HG02610 (cell line): ENCODE data around the gene ATP5ME.
"Not testable (repeated sequence)": the region's sequence is repeated elsewhere in the genome, so short reads cannot be mapped to it uniquely, and the experiment has no call there.

ENCODE experiments used
- ATAC-seq: cut with Tn5 transposase; IDR thresholded peaks from one replicate; pipeline ENCODE4 v1.9.1; 2021; ENCODE audit warnings: mild to moderate bottlenecking, moderate library complexity; ENCODE audit not compliant: unreplicated experiment

ATP5ME gene

DNA sequence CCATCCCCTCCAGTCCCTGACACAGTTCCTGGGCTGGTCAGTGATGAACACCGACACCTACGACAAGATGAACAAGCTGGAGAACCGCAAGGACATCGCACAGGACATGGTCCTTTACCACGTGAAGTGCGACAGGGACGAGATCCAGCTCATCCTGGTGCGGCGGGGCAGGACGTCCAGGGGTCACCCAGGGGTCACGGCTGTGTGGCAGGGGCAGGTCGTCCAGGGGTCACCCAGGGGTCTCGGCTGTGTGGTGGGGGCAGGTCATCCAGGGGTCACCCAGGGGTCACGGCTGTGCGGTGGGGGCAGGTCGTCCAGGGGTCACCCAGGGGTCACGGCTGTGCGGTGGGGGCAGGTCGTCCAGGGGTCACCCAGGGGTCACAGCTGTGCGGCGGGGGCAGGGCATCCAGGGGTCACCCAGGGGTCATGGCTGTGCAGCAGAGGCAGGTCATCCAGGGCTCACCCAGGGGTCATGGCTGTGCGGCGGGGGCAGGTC lies 16.7 kb downstream of the ATP5ME start:
- ATAC-seq = no peak

DNA sequence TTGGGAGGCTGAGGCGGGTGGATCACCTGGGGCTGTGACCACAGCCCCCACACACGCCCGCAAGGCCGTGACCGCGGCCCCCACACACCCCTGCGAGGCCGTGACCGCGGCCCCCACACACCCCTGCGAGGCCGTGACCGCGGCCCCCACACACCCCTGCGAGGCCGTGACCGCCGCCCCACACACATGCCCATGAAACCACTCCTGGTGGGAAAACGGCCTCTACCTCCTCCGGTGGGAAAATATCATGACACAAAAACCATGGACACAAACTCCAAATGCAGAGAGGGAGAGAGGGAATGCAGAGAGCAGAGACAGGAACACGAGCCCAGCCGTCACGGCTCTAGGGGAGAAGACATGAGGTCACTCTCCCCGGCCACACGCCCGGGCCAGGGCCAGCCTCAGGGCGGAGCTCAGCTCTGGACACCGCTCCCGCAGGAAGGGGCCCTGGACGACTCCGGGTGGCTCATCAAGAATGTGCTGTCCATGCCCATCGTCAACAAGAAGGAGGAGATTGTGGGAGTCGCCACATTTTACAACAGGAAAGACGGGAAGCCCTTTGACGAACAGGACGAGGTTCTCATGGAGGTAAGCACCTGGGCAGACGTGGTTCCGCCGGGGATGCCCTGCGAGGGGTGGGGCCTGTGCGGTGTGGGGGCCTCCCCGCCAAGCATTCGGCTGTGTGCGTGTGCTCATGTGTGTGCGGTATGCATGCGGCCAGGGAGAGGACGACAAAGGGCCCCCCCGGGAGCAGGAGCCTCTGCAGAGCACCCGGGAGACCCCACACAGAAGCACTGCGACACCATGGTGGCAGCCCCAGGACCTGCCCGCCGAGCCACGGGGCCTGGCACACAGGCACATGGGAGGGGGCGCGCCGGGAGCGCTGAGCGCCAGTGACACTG lies 17.4 kb downstream of the ATP5ME start:
- no peak for ATAC-seq

DNA sequence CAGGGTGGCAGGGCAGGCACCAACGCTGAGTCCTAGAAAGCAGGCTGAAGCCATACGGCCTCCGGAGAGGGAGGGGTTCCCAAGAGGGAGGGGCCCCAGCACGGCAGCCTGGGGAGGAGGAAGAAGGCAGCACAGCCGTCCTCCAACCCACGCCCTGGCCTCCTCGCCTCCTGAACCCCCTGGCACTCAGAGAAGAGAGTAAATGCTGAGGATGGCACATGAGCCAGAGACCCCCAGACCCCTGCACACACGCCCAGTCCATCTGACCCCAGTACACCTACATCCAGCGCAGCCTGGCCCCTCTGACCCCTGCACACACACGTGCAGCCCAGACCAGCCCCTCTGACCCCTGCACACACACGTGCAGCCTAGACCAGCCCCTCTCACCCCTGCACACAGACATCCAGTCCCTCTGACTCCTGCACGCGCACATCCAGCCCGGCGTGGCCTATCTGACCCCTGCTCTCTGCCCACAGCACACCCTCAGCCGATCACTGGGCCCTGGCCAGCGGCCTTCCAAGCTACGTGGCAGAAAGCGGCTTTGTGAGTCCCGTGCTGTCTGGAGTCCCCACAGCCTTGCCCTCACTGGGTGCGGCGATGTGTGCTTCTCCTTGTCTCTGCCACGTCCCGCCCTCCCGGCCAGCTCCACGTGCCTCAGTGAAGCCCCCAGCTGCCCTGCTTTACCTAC lies 18.5 kb downstream of the ATP5ME start:
- ATAC-seq = no peak

DNA sequence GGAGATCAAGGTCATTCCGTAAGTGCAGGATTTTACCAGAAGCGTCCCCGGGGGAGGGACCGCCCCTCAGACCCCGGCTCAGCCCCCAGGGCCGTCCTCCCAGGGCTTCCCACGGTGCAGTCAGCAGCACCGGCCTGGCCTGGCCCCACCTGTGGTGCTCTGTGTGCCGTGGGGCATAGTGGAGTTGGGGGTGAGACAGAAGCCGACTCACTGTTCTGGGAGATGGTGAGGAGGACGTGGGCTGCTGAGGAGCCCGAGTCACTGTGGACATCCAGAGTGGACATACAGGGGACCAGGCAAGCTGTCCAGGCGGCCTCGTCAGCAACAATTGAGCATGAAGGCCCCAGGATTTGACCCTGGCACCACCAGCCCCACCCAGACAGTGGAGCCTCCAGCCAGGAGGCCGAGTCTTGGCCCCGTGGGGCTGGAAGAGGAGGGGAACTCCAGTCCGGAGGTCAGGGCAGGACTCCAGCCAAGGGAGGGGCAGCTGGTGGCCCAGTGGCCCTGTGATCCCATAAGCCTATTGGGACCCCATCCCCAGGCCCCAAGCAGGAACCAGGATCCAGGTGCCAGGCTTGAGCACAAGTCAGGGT lies 19.1 kb downstream of the ATP5ME start:
- no peak for ATAC-seq

DNA sequence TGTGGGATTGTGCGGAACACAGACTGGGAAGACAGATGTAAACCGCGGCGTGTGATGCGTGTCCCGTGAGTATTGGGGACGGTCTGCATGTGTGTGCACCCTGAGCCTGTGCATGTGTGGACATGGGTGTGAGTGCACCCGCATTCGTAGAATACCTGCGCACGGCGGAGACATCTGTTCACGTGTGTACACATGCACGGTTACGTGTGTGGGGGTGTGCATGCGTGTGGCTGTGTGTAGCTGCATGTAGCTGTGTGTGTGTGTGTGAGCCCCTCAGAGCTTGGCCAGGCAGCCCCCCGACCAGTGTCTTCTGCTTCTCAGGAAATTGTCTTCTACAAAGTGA lies 19.6 kb downstream of the ATP5ME start:
- ATAC-seq = no peak

DNA sequence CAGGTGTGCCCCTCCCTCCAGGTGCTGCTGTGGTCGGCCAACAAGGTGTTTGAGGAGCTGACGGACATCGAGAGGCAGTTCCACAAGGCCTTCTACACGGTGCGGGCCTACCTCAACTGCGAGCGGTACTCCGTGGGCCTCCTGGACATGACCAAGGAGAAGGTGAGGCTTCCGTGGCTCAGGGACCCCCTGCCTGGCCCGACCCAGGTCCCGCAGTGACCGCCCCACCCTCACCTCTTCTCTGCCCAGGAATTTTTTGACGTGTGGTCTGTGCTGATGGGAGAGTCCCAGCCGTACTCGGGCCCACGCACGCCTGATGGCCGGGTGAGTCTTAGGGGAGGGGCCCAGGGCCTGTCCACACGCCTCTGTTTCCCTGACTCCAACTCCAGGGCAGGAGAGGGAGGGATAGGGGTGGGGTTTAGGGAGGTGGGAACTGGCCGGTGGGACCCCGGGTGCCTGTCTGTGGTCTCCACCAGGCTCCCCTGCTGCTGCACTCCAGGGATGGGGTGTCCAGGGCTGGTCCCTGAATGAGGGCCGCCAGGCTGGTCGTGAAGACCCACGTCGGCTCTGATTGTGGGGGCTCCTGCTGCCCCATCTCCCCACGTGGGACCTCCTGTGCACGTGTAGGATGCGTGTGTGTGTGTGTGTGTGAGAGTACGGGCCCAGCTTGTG lies 20.1 kb downstream of the ATP5ME start:
- no peak for ATAC-seq

DNA sequence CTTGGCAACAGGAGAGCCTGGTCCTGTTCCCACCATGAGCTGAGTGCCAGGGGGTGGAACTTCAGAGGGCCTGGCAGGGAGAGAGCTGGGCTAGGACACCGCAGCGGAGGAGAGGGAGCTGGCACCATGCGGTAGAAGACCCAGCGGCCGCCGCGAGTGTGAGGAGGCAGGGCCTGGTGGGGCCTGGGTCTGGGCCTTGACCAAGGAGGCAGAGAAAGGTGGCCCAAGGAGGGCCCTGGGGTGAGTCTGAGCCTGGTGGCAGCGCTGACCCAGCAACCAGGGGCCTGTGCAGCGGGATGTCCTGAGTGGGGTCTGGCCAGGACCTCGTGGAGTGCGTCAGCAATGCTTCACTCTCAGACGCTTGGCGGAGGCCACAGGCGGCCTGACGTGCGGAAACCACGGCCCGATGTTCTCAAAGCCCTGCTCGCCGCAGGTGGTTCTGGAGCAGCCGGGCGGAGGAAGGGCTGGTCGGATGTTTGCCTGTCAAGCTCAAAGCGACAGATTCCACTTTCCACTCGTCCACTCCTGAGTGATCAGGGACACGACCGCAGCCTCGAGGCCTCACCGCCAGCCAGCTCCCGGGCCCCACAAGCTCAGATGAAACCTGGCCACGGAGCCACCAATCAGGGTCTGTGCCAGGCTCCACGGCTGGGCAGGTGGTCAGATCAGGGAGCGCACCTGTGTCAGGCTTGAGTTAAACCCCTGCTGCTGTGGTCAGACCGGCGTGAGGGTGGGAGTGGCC lies 20.8 kb downstream of the ATP5ME start:
- ATAC-seq = no peak

DNA sequence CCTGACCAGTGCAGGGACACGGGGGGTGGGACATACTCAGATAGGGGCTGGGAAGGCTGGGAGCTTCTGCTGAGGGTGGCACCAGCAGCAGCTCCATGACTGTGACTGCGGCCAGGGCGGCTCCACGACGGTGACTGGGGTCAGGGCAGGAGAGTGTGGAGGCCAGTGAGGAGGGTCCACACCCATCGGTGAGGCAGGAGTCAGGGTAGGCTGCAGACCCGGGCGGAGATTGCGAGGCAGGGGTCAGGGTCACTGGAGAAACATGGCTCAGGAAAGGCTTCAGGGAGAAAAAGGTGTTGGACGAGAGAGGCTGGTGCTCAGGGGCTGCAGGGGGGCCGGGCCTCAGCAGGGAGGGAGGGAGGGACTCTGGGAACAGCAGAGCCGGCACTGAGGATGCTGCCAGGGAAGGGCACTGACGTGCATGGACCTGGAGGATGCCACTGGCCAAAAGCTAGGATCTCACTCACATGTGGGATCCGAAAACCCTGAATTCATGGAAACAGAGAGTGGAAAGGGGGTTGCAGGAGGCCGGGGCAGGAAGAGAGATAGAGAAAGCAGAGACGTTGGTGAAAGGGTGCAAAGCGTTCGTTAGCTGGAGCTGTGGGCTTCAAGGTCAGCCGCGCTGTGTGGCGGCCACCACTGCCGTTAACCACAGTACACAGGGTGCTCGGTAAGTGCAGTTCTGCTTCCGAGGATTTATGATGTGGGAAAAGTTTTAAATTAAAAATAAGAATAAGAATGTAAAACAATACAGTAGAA lies 22.0 kb downstream of the ATP5ME start:
- no peak for ATAC-seq

DNA sequence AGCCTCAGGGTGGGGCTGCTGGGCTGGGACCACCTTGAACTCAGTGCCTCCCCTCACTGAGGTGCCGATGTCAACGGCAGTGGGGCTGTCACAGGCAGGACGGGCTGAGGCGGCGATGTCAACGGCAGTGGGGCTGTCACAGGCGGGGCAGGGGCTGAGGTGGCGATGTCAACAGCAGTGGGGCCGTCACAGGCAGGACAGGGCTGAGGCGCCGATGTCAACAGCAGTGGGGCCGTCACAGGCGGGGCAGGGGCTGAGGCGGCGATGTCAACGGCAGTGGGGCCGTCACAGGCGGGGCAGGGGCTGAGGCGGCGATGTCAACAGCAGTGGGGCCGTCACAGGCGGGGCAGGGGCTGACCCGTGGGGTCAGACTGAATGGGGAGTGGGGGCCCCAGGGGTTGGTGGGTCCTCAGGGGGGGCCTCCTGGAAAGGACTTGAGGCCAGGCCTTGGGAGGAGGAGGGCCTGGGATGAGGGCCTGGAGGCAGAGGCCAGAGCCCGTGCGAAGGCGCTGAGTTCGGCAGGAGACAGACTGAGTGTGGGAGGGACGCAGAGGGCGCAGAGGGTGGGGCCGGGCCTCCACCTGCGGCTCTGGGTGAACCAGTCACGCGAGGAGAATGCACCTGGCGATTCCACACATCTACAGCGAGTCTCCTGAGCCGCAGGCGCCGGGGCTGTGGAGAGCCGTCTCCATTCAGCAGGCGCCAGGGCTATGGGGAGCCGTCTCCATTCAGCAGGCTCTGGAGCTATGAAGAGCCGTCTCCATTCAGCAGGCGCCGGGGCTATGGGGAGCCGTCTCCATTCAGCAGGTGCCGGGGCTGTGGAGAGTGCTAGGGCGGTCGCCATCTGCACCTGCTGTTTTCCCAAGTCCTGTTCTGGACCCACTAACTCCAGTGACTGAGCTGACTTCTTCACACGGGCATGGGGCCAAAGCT lies 22.9 kb downstream of the ATP5ME start:
- ATAC-seq = no peak

DNA sequence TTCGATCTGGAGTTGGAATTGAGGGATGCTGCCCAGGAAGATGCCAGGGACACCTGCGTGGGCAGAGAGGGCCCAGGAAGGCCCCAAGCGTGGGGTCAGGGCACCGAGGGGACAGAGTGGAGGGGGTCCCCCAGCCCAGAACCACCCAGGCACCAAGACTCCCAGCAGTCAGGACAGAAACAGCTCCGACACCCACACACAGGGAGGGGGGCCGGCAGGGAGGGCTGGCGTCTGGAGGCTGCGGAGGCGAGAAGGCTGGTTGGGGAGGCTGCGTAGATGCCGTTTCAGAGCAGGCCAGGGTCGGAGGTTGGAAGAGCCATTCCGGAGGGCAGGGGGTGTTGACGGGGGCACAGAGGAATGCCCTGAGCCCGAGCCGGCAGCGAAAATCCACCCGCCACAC lies 23.6 kb downstream of the ATP5ME start:
- ATAC-seq = no peak

DNA sequence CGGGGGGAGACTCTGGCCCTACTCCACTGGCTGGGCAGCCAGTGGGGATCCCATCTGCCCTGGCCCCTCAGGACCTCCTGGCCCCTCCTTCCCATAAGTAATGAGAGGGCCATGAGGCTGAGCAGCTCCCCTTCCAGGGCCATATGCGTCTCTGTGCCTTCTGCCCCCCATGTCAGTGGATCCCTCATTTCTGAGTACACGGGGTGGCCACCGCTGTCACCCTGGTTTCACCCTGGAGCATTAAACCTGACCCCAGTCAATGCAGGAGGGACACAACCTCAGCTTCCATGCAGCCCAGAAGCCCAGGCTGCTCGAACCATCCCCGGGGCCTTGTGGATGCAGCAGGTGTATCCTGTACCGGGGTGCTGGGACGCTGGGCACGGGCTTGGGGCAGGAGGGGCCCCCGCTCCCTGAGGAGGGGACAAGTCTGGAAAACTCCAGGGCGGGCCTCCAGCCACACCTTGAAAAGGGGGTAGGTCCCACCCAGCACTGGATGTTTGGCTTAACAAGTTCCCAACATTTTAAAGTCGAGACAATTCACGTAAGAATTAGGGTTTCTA lies 24.2 kb downstream of the ATP5ME start:
- no peak for ATAC-seq

DNA sequence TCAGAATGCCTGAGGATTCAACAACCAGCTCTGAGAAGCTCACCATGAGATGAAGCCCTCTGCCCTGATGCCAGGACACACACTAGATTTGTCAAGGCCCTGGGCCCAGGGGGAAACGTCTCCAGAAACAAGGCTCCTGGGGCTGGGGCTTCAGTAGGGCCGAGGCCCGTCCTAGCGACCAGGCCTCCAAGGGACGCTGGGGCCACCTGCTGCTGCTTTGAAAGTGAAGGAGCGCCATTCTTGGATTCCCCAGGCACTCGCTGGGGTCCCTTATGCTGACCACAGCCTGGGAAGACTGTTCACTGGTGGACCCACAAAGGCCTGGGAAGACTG lies 24.8 kb downstream of the ATP5ME start:
- no peak for ATAC-seq

DNA sequence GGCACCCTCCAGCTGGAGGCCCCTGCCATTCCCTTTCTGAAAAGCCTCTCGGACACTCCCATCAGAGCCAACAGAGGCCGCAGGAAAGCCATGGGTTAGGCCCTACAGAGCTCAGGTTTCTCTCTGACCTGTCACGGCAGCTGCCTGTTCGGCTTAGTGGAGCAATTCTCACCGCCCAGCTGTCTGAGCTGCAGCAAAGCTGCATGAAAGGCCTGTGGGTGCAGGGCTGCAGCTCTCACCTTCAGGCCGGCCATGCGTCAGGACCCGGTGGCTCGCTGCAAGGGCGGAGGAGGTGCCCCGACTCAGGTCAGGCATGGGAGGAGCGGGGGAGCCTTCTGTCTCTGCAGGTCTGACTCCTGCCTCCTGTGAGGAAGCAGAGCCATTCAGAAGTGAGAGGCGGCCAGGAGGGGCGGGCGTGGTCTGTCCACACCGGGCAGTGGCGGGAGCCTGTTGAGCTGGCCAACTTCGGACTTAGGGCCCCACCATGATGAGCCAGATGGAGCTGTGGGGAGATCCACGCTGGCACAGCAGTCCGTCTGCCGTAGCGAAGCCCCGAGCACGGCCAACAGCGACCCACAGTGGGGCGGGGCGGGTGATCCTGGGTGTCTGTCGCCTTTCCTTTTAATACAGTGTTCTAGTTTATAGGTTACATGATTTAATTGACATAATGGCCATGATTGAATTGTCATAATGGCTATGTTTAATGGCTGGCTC lies 25.3 kb downstream of the ATP5ME start:
- no peak for ATAC-seq

DNA sequence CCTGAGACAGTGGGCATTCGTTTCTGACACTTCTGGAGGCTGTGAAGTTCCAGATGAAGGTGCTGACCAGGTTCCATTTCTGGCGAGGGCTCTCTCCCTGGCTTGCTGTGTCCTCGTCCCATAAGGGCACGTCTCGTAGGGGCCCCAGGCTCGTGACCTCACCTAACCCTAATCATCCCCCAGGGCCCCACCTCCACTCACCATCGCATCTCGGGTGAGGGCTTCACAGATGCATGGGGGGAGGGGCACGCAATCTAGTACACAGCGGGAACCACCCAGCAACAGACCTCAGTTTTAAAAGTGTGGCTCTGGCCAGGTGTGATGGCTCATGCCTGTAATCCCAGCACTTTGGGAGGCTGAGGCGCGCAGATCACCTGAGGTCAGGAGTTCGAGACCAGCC lies 26.6 kb downstream of the ATP5ME start:
- ATAC-seq = no peak

DNA sequence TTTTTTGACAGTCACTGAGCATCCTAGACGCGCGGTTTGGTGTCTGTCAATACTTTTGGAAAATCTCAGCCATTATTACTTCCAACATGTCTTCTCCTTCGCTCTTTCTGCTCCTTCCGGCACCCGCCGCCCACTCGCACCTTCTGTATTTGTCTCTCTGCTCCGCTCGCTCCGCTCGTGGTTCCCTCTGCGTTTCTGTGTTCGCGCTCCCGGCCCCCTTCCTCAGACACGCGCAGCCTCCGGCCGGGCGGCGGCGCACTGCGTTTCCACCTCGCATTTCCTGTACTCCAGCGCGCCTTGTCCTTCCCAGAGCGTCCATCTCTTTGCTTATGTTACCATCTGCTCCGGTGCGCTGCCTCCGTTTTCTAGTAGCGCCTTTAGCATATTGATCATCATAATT lies 27.6 kb downstream of the ATP5ME start:
- ATAC-seq = no peak

DNA sequence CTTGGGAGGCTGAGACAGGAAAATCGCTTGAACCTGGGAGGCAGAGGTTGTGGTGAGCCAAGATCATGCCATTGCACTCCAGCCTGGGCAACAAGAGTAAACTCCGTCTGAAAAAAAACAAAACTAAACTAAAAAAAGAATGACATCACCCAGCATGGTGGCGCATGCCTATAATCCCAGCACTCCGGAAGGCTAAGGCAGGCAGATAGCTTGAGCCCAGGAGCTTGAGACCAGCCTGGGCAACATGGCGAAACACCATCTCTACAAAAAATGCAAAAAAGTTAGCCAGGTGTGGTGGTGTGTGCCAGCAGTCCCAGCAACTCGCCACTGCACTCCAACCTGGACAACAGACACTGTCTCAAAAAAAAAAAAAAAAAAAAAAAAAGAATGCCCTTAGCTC lies 31.7 kb downstream of the ATP5ME start:
- ATAC-seq = not testable (repeated sequence)

DNA sequence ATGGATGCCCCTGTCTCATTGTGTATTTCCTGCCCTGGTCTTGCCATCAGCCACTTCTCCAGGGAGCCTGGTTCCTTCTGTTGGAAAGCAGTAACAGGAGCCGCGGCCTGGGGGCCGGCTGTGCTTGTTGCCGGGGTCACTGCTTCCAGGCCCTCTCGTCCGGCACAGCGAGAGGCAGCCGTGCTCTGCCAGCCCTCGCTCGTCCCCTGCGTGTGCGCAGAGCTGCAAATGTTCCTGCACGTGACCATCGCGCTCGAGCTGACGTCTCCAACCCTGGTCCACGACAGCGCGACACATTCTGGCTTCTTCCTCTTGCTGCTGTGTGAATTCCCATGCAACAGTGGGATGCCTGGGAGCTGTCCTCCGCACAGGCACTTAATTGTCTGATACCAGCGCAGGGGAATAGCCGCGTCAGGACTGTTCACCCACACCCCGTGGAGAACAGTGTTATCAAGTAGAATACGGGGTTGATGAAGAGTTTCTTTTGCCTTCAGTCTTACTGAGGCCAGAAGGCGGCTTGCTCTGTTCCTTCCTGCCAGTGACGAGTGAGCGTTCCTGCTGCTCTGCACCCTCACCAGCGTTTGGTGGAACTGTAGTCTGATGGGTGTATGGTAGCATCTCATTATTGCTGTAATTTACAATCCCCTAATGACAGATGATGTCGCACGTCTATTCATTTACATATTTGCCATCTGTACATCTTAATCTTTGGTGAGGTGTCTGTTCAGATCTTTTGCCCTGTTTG lies 36.4 kb downstream of the ATP5ME start:
- ATAC-seq = no peak
